Ovary (tissue), 9 donors: Measurements from ENCODE around the gene MPHOSPH9. TPM values are rescaled to one million over a fixed set of nuclear protein-coding genes. Genes with fewer than 3 reads are reported as not detected.

Experiments
- DNase-seq, 5 donors: peaks; one replicate each; pipeline ENCODE4 v3.0.0-alpha.2; 2019 to 2020
- H3K27ac ChIP-seq, 2 donors: fragments of 200-600 bp; one replicate each; pipeline versions ENCODE4 v1.5.1 to v1.8.0; 2019 to 2022
- H3K27me3 ChIP-seq: fragments of 200-600 bp; one replicate; pipeline ENCODE4 v1.8.0; 2022
- H3K36me3 ChIP-seq: fragments of 200-600 bp; sonication (generic); one replicate; pipeline ENCODE4 v1.5.1; 2019
- H3K4me1 ChIP-seq: one replicate; pipeline ENCODE4 v1.8.1; 2013; ENCODE audit warnings: mild to moderate bottlenecking, moderate library complexity; ENCODE audit not compliant: insufficient read depth
- H3K4me3 ChIP-seq: fragments of 200-600 bp; sonication (generic); one replicate; pipeline ENCODE4 v1.5.1; 2017
- H3K9me3 ChIP-seq, 2 donors: fragments of 200-600 bp in 1 of 2; sonication (generic) in 1 of 2; one replicate each; pipeline versions ENCODE4 v1.5.1 to v1.8.1; 2013 to 2019; ENCODE audit warnings: mild to moderate bottlenecking in 1 of 2, moderate library complexity in 1 of 2
- CTCF ChIP-seq, 3 donors: fragments of 450-650 bp in 2 of 3; fragments of 200-600 bp in 1 of 3; IDR thresholded peaks; one replicate each; pipeline versions ENCODE4 v1.5.1 to v1.8.0; 2016 to 2022; ENCODE audit warnings: antibody characterized with exemption in 3 of 3, mild to moderate bottlenecking in 1 of 3
- EP300 ChIP-seq: sonication (generic); formaldehyde crosslinking; IDR thresholded peaks from one replicate; pipeline ENCODE4 v1.6.1; 2017; ENCODE audit warnings: antibody characterized with exemption
- POLR2A ChIP-seq: fragments of 450-650 bp; IDR thresholded peaks from one replicate; pipeline ENCODE4 v1.6.1; 2017; ENCODE audit warnings: antibody characterized with exemption, mild to moderate bottlenecking, moderate library complexity
- WGBS, 3 donors: extraction: QIAGEN DNeasy Blood & Tissue Kit in 1 of 3; methylation state at CpG; one replicate each; pipeline versions ENCODE4 v1.1.5 to v1.1.7; 2013 to 2017; 5-methylcytosine and 5-hydroxymethylcytosine counted together
- intact Hi-C, 4 donors: fragments of 100-400 bp; cut with DNase I; formaldehyde crosslinking; loops; one replicate each; pipeline versions ENCODE4 v1.11.0 to v1.15.1; 2022 to 2023
- polyA plus RNA-seq, 2 donors: library from polyadenylated mRNA; stranded (reverse); fragments of 200-250 nt in 1 of 2; fragments of 350-450 nt in 1 of 2; fragmentation: Illumina TruSeq in 1 of 2; extraction: RNeasy Lipid Tissue Mini Kit (QIAGEN cat#74804) in 1 of 2; gene quantifications; one replicate each; pipeline ENCODE4 v1.2.3, GENCODE V29; 2013 to 2014
- total RNA-seq, 7 donors: library from RNA; depleted of rRNA in 2 of 7; stranded (reverse); fragments of >200 nt in 2 of 7; fragmentation: NEBNext Ultra II Directional in 3 of 7; extraction: Animal tissue kit (Norgen Biotek cat#: 25700) in 3 of 7; gene quantifications; one replicate each; pipeline versions ENCODE4 v1.1.0 to v1.2.4, GENCODE V29; 2016 to 2023
- donor health status: DM: no; HTN: no; CAD: no; lungs with moderate emphysema.
- donor health status: DM: no; HTN: no; CAD: no.
- donor health status: Bipolar disorder and iron deficiency.
- donor health status: DM: yes; HTN: yes; CAD: no.
- donor health status: DM: no; HTN: no; CAD: no.
- donor health status: DM: yes; HTN: yes; CAD: no.

The MPHOSPH9 gene
- total and polyA plus RNA-seq, 9 donors, result 4.2 to 28.4 (median 19.4) TPM

GRCh38 chr12:123126294-123127181 lies 106.4 kb downstream of the MPHOSPH9 start:
- intact Hi-C loops, result no loop called here
- no peaks in the 10 kb centered on the region for H3K9me3 ChIP-seq
- H3K36me3 ChIP-seq, result no peaks in the 10 kb centered on the region
- H3K27me3 ChIP-seq, result no peaks in the 10 kb centered on the region
- DNase-seq, result peak in 4 of 5 donors; percentile 63 to 83 (median 70)
- H3K27ac ChIP-seq, result peak overlapping the region in 1 of 2 donors; percentile 32
- H3K4me1 ChIP-seq, result peaks cover 13% of the 10 kb centered on the region
- no peak overlapping the region for H3K4me3 ChIP-seq
- WGBS, 3 donors, result 55 to 61% (median 61%) methylated on average over 6 of the region's 6 CpGs
- TF ChIP-seq POLR2A, result no peak
- peak; percentile 7 for TF ChIP-seq EP300
- no peak for TF ChIP-seq CTCF (IDR thresholded peaks at IDR 0.05)

GRCh38 chr12:123122626-123123025 lies 110.3 kb downstream of the MPHOSPH9 start:
- peaks cover 35% of the 10 kb centered on the region for H3K4me1 ChIP-seq
- intact Hi-C loops, result no loop called here

GRCh38 chr12:123121670-123122069 lies 111.3 kb downstream of the MPHOSPH9 start:
- Histone ChIP-seq H3K27me3 (no peaks in the 10 kb centered on the region), H3K4me3 (no peak overlapping the region), H3K4me1 (peaks cover 38% of the 10 kb centered on the region), H3K36me3 (no peaks in the 10 kb centered on the region), H3K27ac (peak overlapping the region in 1 of 2 donors; percentile 67), H3K9me3 (no peaks in the 10 kb centered on the region)
- TF ChIP-seq POLR2A (no peak), CTCF (IDR thresholded peaks at IDR 0.05) (no peak), EP300 (no peak)
- WGBS, 3 donors, result 89 to 97% (median 91%) methylated on average over 6 of the region's 6 CpGs
- no peak for DNase-seq
- intact Hi-C loops, result no loop called here

More at GRCh38 chr12:123122626-123123025, 110.3 kb downstream of the MPHOSPH9 start:
- Histone ChIP-seq H3K4me3 (no peak overlapping the region), H3K36me3 (no peaks in the 10 kb centered on the region), H3K9me3 (no peaks in the 10 kb centered on the region), H3K27ac (peak overlapping the region in 1 of 2 donors; percentile 67), H3K27me3 (no peaks in the 10 kb centered on the region)
- WGBS, 3 donors, result 84 to 92% (median 92%) methylated on average over 3 of the region's 3 CpGs
- TF ChIP-seq CTCF (IDR thresholded peaks at IDR 0.05), result no peak
- no peak for TF ChIP-seq EP300
- no peak for TF ChIP-seq POLR2A
- DNase-seq, result no peak

GRCh38 chr12:123120452-123121166 lies 112.3 kb downstream of the MPHOSPH9 start:
- intact Hi-C loops, result no loop called here
- Histone ChIP-seq H3K27me3 (no peaks in the 10 kb centered on the region), H3K4me1 (peaks cover 45% of the 10 kb centered on the region), H3K27ac (peak overlapping the region; percentile 39 to 67), H3K9me3 (no peaks in the 10 kb centered on the region), H3K36me3 (no peaks in the 10 kb centered on the region), H3K4me3 (no peak overlapping the region)
- TF ChIP-seq POLR2A, result no peak
- no peak for TF ChIP-seq CTCF (IDR thresholded peaks at IDR 0.05)
- no peak for TF ChIP-seq EP300
- DNase-seq, result peak in 3 of 5 donors; percentile 49 to 71 (median 61)
- 33 to 44% (median 38%) methylated on average over 3 of the region's 3 CpGs for WGBS, 3 donors
